MM.1S (cell line): ENCODE measurements around the gene TNFRSF8.

ENCODE experiments used
- EZH2 ChIP-seq: fragments of 300-600 bp; sonication (generic); optimal IDR thresholded peaks from 2 replicates; pipeline ENCODE3; 2017; ENCODE audit warnings: low read depth, mild to moderate bottlenecking, antibody characterized with exemption, low read length, mixed read lengths
- TF ChIP-seq, protein P1 (sequence below): fragments of 300-600 bp; sonication (generic); IDR thresholded peaks from 2 replicates; pipeline ENCODE4 v1.5.1; 2016; ENCODE audit warnings: antibody characterized with exemption, low read length, mixed read lengths

DNA sequence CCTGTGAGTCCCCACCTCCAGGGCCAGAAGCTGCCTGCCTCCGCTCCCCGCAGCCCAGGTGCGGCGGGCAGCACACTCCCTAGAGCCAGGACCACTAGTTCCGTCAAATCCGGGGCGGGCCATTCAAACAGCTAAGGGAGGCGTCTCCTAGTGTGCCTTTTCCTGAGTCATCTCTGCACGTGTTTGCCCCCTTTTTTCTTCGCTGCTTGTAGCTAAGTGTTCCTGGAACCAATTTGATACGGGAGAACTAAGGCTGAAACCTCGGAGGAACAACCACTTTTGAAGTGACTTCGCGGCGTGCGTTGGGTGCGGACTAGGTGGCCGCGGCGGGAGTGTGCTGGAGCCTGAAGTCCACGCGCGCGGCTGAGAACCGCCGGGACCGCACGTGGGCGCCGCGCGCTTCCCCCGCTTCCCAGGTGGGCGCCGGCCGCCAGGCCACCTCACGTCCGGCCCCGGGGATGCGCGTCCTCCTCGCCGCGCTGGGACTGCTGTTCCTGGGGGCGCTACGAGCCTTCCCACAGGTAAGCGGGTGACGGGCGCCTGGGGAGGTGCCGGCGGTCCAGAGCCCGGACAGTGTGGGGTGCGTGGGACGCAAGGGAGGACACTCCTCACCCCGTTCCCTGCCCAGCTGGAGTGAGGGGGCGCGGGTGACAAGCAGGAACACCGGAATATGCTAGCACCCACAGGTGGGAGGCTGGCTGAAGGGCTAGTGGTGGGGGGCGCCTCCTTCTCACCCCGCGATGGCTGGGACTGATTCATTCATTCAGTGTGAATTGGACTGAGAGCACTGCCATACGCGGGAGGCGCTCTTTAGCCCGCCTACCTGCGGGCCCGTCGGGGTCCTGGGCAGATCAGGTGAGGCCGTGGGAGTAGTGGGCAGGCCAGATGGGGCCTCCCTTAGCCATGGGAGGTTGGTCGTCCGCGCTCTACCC lies at the start of gene TNFRSF8:
- TF ChIP-seq, protein P1, sequence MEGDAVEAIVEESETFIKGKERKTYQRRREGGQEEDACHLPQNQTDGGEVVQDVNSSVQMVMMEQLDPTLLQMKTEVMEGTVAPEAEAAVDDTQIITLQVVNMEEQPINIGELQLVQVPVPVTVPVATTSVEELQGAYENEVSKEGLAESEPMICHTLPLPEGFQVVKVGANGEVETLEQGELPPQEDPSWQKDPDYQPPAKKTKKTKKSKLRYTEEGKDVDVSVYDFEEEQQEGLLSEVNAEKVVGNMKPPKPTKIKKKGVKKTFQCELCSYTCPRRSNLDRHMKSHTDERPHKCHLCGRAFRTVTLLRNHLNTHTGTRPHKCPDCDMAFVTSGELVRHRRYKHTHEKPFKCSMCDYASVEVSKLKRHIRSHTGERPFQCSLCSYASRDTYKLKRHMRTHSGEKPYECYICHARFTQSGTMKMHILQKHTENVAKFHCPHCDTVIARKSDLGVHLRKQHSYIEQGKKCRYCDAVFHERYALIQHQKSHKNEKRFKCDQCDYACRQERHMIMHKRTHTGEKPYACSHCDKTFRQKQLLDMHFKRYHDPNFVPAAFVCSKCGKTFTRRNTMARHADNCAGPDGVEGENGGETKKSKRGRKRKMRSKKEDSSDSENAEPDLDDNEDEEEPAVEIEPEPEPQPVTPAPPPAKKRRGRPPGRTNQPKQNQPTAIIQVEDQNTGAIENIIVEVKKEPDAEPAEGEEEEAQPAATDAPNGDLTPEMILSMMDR: no peak
- no peak for TF ChIP-seq EZH2
